WI38 (cell line): Measurements from ENCODE around the gene SMS.
A peak's percentile ranks its signal among the peaks of the same experiment; 100 is the strongest.
"Not testable (repeated sequence)": the region's sequence is repeated elsewhere in the genome, so short reads cannot be mapped to it uniquely, and the experiment has no call there.

ENCODE experiments used
- H3K4me3 ChIP-seq: 2 replicates; pipeline ENCODE4 v1.5.1; 2011; ENCODE audit warnings: low read depth, mild to moderate bottlenecking, control low read depth, low read length
- CTCF ChIP-seq: IDR thresholded peaks from 2 replicates; pipeline ENCODE4 v1.5.1; 2012; ENCODE audit warnings: low read depth, mild to moderate bottlenecking, control low read depth, low read length

SMS gene

GRCh38 chrX:21939906-21940305, 603 bp upstream of the SMS start:
- H3K4me3 ChIP-seq, result peak overlapping the region; percentile 51
- TF ChIP-seq CTCF, result no peak

- no peak for TF ChIP-seq CTCF
- peak overlapping the region; percentile 67 for H3K4me3 ChIP-seq
These were observed 3.1 kb downstream of the SMS start for GRCh38 chrX:21943460-21944135.

DNA sequence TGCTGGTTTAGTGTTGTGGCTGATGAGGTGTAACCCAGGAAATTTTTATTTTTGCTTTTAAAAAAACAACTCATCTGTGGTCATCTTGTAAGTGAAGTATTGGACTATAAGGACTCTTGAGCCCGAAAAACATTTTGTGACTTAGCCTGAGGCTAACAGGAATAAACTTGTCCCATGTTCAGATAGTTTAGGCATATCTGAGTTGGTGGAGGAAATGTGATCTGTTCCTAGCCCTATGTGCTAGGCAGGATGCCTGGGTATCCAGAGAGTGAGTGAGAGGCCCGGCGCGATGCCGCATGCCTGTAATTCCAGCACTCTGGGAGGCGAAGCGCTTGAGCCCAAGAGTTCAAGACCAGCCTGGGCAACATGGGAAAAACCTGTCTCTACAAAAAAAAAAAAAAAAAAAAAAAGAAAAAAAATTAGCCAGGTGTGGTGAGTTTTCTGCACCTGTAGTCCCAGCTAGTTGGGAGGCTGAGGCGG, 3.7 kb downstream of the SMS start:
- H3K4me3 ChIP-seq, result peak overlapping the region; percentile 67
- no peak for TF ChIP-seq CTCF

- no peak for TF ChIP-seq CTCF
- peak overlapping the region; percentile 25 for H3K4me3 ChIP-seq
These were observed 6.6 kb downstream of the SMS start for GRCh38 chrX:21946925-21947641.

- no peak for TF ChIP-seq CTCF
- no peak overlapping the region for H3K4me3 ChIP-seq
These were observed 7.2 kb downstream of the SMS start for GRCh38 chrX:21947671-21948070.

DNA sequence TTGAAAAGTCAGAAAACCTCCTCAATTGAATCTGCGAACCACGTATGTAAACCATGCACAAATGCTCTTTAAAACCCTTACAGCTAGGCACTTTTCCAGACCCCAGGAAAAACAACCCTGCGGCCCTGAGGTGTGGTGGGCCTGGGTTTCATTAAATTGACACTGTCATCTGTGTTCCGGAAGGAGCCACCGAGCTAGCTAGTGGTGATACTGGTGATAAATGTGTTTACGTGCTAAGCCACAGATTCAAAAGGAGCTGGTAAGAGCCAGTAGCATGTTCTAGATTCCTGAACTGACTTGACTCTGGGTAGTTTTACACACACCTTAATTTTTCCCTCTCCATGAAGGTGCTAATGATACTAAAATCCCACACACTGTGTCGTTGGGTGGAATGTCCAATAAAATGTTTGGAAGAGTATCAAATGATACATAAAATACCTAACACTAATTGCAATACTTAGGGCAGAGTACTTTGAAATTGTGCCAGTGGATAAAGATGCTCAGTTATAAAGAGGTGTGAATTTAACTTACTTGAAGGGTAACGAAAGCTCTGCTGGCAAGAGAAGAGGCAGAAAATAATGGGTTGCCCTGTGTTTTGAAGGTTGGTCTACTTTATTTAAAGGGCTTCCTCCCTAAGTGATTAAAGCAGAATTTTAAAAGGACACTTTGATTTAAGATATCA, 8.5 kb downstream of the SMS start:
- TF ChIP-seq CTCF, result no peak
- H3K4me3 ChIP-seq, result no peak overlapping the region

DNA sequence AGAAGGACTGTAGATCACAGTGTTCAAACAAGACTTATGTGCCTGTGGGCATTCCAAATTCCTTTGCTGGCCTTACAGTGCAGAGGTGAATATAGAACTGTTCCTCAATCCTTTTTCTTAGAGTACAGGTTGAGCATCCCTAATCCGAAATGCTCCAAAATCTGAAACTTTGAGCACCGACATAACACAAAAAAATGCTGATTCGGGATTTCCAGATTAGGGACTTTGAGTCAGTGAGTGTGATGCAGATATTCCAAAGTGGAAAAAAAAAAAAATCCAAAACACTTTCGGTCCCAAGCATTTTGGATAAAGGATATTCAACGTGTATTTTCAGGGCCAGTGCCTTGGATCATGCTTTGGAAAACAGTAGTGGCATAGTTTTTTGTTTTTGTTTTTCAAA, 9.2 kb downstream of the SMS start:
- H3K4me3 ChIP-seq, result no peak overlapping the region
- TF ChIP-seq CTCF, result no peak

DNA sequence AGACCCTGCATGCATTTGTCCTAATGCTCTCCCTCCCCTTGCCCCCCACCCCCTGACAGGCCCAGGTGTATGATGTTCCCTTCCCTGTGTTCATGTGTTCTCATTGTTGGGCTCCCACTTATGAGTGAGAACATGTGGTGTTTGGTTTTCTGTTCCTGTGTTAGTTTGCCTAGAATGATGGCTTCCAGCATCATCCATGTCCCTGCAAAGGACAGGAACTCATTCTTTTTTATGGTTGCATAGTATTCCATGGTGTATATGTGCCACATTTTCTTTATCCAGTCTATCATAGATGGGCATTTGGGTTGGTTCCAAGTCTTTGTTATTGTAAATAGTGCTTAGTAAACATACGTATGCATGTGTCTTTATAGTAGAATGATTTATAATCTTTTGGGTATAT, 10.0 kb downstream of the SMS start:
- not testable (repeated sequence) for H3K4me3 ChIP-seq
